ENCODE measurements around the gene MBNL1.

MBNL1 gene

GRCh38 chr3:152222327-152222726, 46.4 kb upstream of the MBNL1 start:
- TF ChIP-seq EZH2phosphoT487 (IDR thresholded peaks at IDR 0.05; ENCODE audit: low read length) = no peak
- TF ChIP-seq, protein P1, sequence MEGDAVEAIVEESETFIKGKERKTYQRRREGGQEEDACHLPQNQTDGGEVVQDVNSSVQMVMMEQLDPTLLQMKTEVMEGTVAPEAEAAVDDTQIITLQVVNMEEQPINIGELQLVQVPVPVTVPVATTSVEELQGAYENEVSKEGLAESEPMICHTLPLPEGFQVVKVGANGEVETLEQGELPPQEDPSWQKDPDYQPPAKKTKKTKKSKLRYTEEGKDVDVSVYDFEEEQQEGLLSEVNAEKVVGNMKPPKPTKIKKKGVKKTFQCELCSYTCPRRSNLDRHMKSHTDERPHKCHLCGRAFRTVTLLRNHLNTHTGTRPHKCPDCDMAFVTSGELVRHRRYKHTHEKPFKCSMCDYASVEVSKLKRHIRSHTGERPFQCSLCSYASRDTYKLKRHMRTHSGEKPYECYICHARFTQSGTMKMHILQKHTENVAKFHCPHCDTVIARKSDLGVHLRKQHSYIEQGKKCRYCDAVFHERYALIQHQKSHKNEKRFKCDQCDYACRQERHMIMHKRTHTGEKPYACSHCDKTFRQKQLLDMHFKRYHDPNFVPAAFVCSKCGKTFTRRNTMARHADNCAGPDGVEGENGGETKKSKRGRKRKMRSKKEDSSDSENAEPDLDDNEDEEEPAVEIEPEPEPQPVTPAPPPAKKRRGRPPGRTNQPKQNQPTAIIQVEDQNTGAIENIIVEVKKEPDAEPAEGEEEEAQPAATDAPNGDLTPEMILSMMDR (IDR thresholded peaks at IDR 0.05; ENCODE audit: low read length) = no peak
- no peak for TF ChIP-seq EZH2 (optimal IDR thresholded peaks at IDR 0.05; ENCODE audit: low read depth, low read length)
- Histone ChIP-seq H3K9me3 (replicated peaks; ENCODE audit: insufficient read depth, low read length) (no peaks in the 10 kb centered on the region), H3K4me3 (ENCODE audit: low read length) (no peak overlapping the region), H3K79me2 (ENCODE audit: low read length) (no peaks in the 10 kb centered on the region), H3F3A (ENCODE audit: insufficient read depth, low read length) (no peaks in the 10 kb centered on the region), H3K9me2 (replicated peaks; ENCODE audit: insufficient read depth, low read length) (no peaks in the 10 kb centered on the region), H3K27me3 (replicated peaks; ENCODE audit: insufficient read depth, low read length) (no peaks in the 10 kb centered on the region), H4K20me1 (ENCODE audit: insufficient read depth, low read length) (no peaks in the 10 kb centered on the region), H2AFZ (ENCODE audit: low read length) (no peak overlapping the region), H3K27ac (ENCODE audit: low read length) (no peak overlapping the region), H3K9ac (ENCODE audit: low read length) (no peak overlapping the region), H3K4me1 (ENCODE audit: low read length) (no peaks in the 10 kb centered on the region), H3K4me2 (ENCODE audit: low read depth, low read length) (no peak overlapping the region), H3K36me3 (replicated peaks; ENCODE audit: insufficient read depth, low read length) (no peaks in the 10 kb centered on the region)
- DNase-seq = no peak

GRCh38 chr3:152225201-152225600, 43.5 kb upstream of the MBNL1 start:
- Histone ChIP-seq H3K9me2 (replicated peaks; ENCODE audit: insufficient read depth, low read length) (no peaks in the 10 kb centered on the region), H4K20me1 (ENCODE audit: insufficient read depth, low read length) (no peaks in the 10 kb centered on the region), H2AFZ (ENCODE audit: low read length) (no peak overlapping the region), H3K9me3 (replicated peaks; ENCODE audit: insufficient read depth, low read length) (no peaks in the 10 kb centered on the region), H3K4me3 (ENCODE audit: low read length) (no peak overlapping the region), H3K4me2 (ENCODE audit: low read depth, low read length) (no peak overlapping the region), H3K9ac (ENCODE audit: low read length) (no peak overlapping the region), H3K27ac (ENCODE audit: low read length) (no peak overlapping the region), H3F3A (ENCODE audit: insufficient read depth, low read length) (no peaks in the 10 kb centered on the region), H3K36me3 (replicated peaks; ENCODE audit: insufficient read depth, low read length) (no peaks in the 10 kb centered on the region), H3K27me3 (replicated peaks; ENCODE audit: insufficient read depth, low read length) (no peaks in the 10 kb centered on the region), H3K79me2 (ENCODE audit: low read length) (no peaks in the 10 kb centered on the region), H3K4me1 (ENCODE audit: low read length) (no peaks in the 10 kb centered on the region)
- TF ChIP-seq EZH2 (optimal IDR thresholded peaks at IDR 0.05; ENCODE audit: low read depth, low read length) (no peak), EZH2phosphoT487 (IDR thresholded peaks at IDR 0.05; ENCODE audit: low read length) (no peak)
- TF ChIP-seq, protein P1 (IDR thresholded peaks at IDR 0.05; ENCODE audit: low read length) = no peak
- no peak for DNase-seq

DNA sequence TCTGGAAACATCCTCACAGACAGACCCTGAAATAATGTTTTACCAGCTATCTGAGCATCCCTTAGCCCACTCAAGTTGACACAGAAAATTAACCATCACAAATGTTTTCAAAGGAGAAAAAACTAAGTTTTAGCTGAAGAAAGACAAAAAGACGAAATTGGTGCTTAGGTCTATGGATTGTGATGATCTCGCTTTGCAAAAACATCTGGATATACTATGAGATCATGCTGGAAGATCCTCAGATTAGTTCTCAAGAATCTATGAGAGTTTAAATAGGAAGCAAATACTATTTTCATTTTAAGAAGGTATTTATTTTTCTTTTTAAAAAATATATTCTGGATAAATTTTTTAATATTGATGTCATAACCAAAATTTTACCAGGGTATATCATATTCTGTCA, 42.6 kb upstream of the MBNL1 start:
- Histone ChIP-seq H3K9ac (ENCODE audit: low read length) (no peak overlapping the region), H3K27ac (ENCODE audit: low read length) (no peak overlapping the region), H3K9me3 (replicated peaks; ENCODE audit: insufficient read depth, low read length) (no peaks in the 10 kb centered on the region), H3K4me3 (ENCODE audit: low read length) (no peak overlapping the region), H3K9me2 (replicated peaks; ENCODE audit: insufficient read depth, low read length) (no peaks in the 10 kb centered on the region), H3K79me2 (ENCODE audit: low read length) (no peaks in the 10 kb centered on the region), H4K20me1 (ENCODE audit: insufficient read depth, low read length) (no peaks in the 10 kb centered on the region), H3K4me1 (ENCODE audit: low read length) (no peaks in the 10 kb centered on the region), H3K36me3 (replicated peaks; ENCODE audit: insufficient read depth, low read length) (no peaks in the 10 kb centered on the region), H3F3A (ENCODE audit: insufficient read depth, low read length) (no peaks in the 10 kb centered on the region), H2AFZ (ENCODE audit: low read length) (no peak overlapping the region), H3K27me3 (replicated peaks; ENCODE audit: insufficient read depth, low read length) (no peaks in the 10 kb centered on the region), H3K4me2 (ENCODE audit: low read depth, low read length) (no peak overlapping the region)
- DNase-seq = no peak
- TF ChIP-seq, protein P1 (IDR thresholded peaks at IDR 0.05; ENCODE audit: low read length) = no peak
- TF ChIP-seq EZH2 (optimal IDR thresholded peaks at IDR 0.05; ENCODE audit: low read depth, low read length) (no peak), EZH2phosphoT487 (IDR thresholded peaks at IDR 0.05; ENCODE audit: low read length) (no peak)
